Measurements from ENCODE around the gene MNS1. TPM values are rescaled to one million over a fixed set of nuclear protein-coding genes. Genes with fewer than 3 reads are reported as not detected.
A peak's percentile ranks its signal among the peaks of the same experiment; 100 is the strongest.

The MNS1 gene
- total RNA-seq (2011; cell fraction: chromatin; rRNA removed; ENCODE audit: low replicate concordance), result 1.5 TPM in 1 of 2 replicates, not detected in the other
- total RNA-seq (2011; cell fraction: nucleolus; rRNA removed), result not detected in 2 replicates
- 0.29 and 0.31 TPM in 2 replicates for total RNA-seq (2011; cell fraction: nucleoplasm; rRNA removed)
- total RNA-seq (2014; rRNA removed) (2.4 and 3.6 TPM in 2 replicates), total RNA-seq (2014; rRNA removed; fragmentation: Illumina TruSeq; extraction: Trizol) (7.2 and 9.2 TPM in 2 replicates), total RNA-seq (2015; rRNA removed; fragmentation: Illumina TruSeq; extraction: Trizol) (9.6 and 10.3 TPM in 2 replicates), total RNA-seq (2021) (2.5 and 2.7 TPM in 2 replicates), polyA plus RNA-seq (2011; rRNA removed) (1.1 and 1.2 TPM in 2 replicates), polyA plus RNA-seq (2014; fragmentation: Illumina TruSeq; extraction: Trizol) (5.6 and 8.1 TPM in 2 replicates), polyA plus RNA-seq (2014; fragmentation: Nextera tagmentation; extraction: Ambion mirVana) (1 to 10 TPM; 2.0 to 2.4 TPM), polyA plus RNA-seq (2014; rRNA removed) (3.5 and 4.8 TPM in 2 replicates), polyA minus RNA-seq (2011; rRNA and poly(A)+ RNA removed) (0.81 and 1.9 TPM in 2 replicates), Bru-seq, nascent RNA (percentile 56 among the genes with signal in this experiment), BruChase-seq, experiment 1, labeled RNA remaining after a 2-hour chase (percentile 54 among the genes with signal in this experiment), BruChase-seq, experiment 2, labeled RNA remaining after a 6-hour chase (percentile 52 among the genes with signal in this experiment)
- polyA plus RNA-seq (2011; cell fraction: cytosol; rRNA removed), result 0.21 and 0.32 TPM in 2 replicates
- 0.18 and 0.67 TPM in 2 replicates for polyA plus RNA-seq (2011; cell fraction: nucleus; rRNA removed)
- 5.3 and 5.7 TPM in 2 replicates for polyA plus RNA-seq (2012)
- polyA minus RNA-seq (2011; cell fraction: cytosol; rRNA and poly(A)+ RNA removed), result 0.57 TPM in 1 of 2 replicates, not detected in the other
- 0.40 and 3.3 TPM in 2 replicates for polyA minus RNA-seq (2011; cell fraction: nucleus; rRNA and poly(A)+ RNA removed)
- long read RNA-seq, experiment 1, transcript MNS1-201 (10 exons, 2,023 nt), result major isoform, 7 of 7 reads
- long read RNA-seq, experiment 1, partial matches to known transcripts, result 0 of 7 reads
- long read RNA-seq, experiment 1, other reads (novel, unspliced or antisense), result 0 of 7 reads
- long read RNA-seq, experiment 2, partial matches to known transcripts, result 0 of 1 reads
- long read RNA-seq, experiment 2, other reads (novel, unspliced or antisense), result 1 of 1 reads
- long read RNA-seq, experiment 3, partial matches to known transcripts, result 2 of 2 reads
- long read RNA-seq, experiment 3, other reads (novel, unspliced or antisense), result 0 of 2 reads

DNA sequence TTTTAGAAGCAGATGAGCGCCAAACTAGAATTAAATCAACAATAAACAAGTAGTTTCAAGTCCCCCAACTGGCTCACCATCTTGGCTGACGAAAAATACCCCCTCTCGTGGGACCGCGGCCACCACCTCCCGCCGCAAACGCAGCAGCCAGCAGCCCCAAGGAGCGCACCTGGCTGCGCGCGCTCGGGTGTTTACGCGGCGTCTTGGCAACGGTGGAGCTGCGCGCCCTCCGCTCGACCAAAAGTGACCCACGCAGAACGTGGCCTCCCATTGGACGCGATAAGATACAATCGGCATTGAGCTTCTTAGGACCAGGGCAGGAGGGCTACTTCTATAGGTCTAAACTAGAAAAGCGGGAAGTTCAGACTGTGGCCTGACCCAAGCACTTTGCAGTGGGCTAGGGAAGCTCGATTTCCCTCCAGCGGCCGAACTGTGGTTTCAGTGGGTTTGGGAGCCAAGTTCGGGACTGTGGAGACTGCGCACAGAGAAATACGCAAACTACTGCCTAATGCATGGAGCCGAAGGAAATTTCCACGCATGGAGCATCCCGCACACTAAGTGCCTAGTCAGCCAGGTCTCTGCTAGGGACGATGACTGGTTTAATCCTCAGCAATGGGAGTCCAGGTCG lies at the start of gene MNS1:
Gene MNS1, minus strand, starts transcription at position 245 of the 628 bp plus-strand sequence. Its CDS starts 165 bp downstream, at position 80.
- BruUV-seq (replicated peaks), result no TSS peak
- no peaks in the 10 kb centered on the region for H3K36me3 ChIP-seq (ENCODE audit: control insufficient read depth, insufficient read depth, low read length)
- ChIA-PET CTCF (ENCODE audit: low intra/inter-chr PET ratio) (no interaction called here), POLR2A (interaction anchor here (0.6 to 1.2 kb wide), 6 partner anchors 10 to 305 kb away, joined by 3 to 5 read pairs (median 4); no protein-coding TSS in a partner anchor)
- H2AFZ ChIP-seq (ENCODE audit: low read depth, low read length), result peak within 1 kb of the TSS; percentile 98
- FAIRE-seq (peak; percentile 90), ATAC-seq (peak; percentile 100), DNase-seq (ENCODE audit: extremely low read depth in 1 of 4, low spot score in 3 of 4) (peak; percentile 81 to 95 (median 88))
- H3K4me2 ChIP-seq (ENCODE audit: insufficient read depth, low read length), result peak within 1 kb of the TSS; percentile 88
- peak within 1 kb of the TSS; percentile 59 to 90 for H3K9ac ChIP-seq (ENCODE audit: insufficient read depth in 1 of 2, low read depth in 2 of 2, low read length in 2 of 2)
- no peaks in the 10 kb centered on the region for H3K9me1 ChIP-seq (ENCODE audit: control insufficient read depth, insufficient read depth, low read length)
- H3K27me3 ChIP-seq (ENCODE audit: control insufficient read depth in 2 of 2, insufficient read depth in 2 of 2, low read length in 2 of 2), result no peaks in the 10 kb centered on the region
- 8% methylated on average over 37 of the region's 38 CpGs for WGBS (ENCODE audit: insufficient coverage, low coverage, missing lambda C conversion rate)
- in situ Hi-C loops (cut with MboI), result no loop called here
- H3K27ac ChIP-seq (ENCODE audit: extremely low read depth, low read depth, low read length), result peak within 1 kb of the TSS; percentile 53; the same call in 2 of the 3 replicates
- H3K4me1 ChIP-seq (replicated peaks in 1 of 2; ENCODE audit: control insufficient read depth in 2 of 2, insufficient read depth in 2 of 2, low read length in 2 of 2), result peaks cover 7 to 8% of the 10 kb centered on the region in 2 experiments; a peak in 4 of 5 replicates
- no peaks in the 10 kb centered on the region for H3K9me3 ChIP-seq (replicated peaks; ENCODE audit: control insufficient read depth, insufficient read depth, low read depth, low read length)
- intact Hi-C loops (cut with micrococcal nuclease), result no loop called here
- H3K4me3 ChIP-seq, result peak within 1 kb of the TSS; percentile 49
- no peaks in the 10 kb centered on the region for H3K79me2 ChIP-seq (ENCODE audit: control insufficient read depth, insufficient read depth, low read length)
- H4K20me1 ChIP-seq (replicated peaks; ENCODE audit: control insufficient read depth, insufficient read depth, low read length), result no peaks in the 10 kb centered on the region
- TF ChIP-seq KDM5B (IDR thresholded peaks at IDR 0.05; ENCODE audit: insufficient replicate concordance, low read depth, low read length) (peak; percentile 59), ZNF764 (CRISPR knock-in tag; IDR thresholded peaks at IDR 0.05; ENCODE audit: low read depth) (no peak), WHSC1 (IDR thresholded peaks at IDR 0.05; ENCODE audit: low read length) (no peak), PHF8 (IDR thresholded peaks at IDR 0.05; ENCODE audit: borderline replicate concordance, low read length) (peak; percentile 73; the same call in 1 of the 2 replicates), SIN3A (IDR thresholded peaks at IDR 0.05; ENCODE audit: borderline replicate concordance in 2 of 2, control insufficient read depth in 1 of 2, low read depth in 2 of 2, low read length in 2 of 2) (no peak), SNRNP70 (optimal IDR thresholded peaks at IDR 0.05; ENCODE audit: low read depth, low read length) (no peak), ZEB2 (IDR thresholded peaks at IDR 0.05) (0 out of 2 replicates have a peak, but pooled peaks have one; percentile 34)
- TF ChIP-seq, protein P1, sequence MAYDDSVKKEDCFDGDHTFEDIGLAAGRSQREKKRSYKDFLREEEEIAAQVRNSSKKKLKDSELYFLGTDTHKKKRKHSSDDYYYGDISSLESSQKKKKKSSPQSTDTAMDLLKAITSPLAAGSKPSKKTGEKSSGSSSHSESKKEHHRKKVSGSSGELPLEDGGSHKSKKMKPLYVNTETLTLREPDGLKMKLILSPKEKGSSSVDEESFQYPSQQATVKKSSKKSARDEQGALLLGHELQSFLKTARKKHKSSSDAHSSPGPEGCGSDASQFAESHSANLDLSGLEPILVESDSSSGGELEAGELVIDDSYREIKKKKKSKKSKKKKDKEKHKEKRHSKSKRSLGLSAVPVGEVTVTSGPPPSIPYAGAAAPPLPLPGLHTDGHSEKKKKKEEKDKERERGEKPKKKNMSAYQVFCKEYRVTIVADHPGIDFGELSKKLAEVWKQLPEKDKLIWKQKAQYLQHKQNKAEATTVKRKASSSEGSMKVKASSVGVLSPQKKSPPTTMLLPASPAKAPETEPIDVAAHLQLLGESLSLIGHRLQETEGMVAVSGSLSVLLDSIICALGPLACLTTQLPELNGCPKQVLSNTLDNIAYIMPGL (CRISPR knock-in tag; IDR thresholded peaks at IDR 0.05), result no peak
- TF ChIP-seq, protein P2, sequence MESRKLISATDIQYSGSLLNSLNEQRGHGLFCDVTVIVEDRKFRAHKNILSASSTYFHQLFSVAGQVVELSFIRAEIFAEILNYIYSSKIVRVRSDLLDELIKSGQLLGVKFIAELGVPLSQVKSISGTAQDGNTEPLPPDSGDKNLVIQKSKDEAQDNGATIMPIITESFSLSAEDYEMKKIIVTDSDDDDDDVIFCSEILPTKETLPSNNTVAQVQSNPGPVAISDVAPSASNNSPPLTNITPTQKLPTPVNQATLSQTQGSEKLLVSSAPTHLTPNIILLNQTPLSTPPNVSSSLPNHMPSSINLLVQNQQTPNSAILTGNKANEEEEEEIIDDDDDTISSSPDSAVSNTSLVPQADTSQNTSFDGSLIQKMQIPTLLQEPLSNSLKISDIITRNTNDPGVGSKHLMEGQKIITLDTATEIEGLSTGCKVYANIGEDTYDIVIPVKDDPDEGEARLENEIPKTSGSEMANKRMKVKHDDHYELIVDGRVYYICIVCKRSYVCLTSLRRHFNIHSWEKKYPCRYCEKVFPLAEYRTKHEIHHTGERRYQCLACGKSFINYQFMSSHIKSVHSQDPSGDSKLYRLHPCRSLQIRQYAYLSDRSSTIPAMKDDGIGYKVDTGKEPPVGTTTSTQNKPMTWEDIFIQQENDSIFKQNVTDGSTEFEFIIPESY (CRISPR knock-in tag; IDR thresholded peaks at IDR 0.05), result peak; percentile 59; the same call in 1 of the 2 replicates
- TF ChIP-seq, protein P3, sequence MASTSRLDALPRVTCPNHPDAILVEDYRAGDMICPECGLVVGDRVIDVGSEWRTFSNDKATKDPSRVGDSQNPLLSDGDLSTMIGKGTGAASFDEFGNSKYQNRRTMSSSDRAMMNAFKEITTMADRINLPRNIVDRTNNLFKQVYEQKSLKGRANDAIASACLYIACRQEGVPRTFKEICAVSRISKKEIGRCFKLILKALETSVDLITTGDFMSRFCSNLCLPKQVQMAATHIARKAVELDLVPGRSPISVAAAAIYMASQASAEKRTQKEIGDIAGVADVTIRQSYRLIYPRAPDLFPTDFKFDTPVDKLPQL (IDR thresholded peaks at IDR 0.05; ENCODE audit: extremely low read depth, insufficient read length), result no peak

Measured in K562 (cell line).